GM18909 (cell line): ENCODE data around the gene DNAJC25.

Experiments used
- ATAC-seq: cut with Tn5 transposase; IDR thresholded peaks from one replicate; pipeline ENCODE4 v1.9.1; 2021; ENCODE audit warnings: mild to moderate bottlenecking; ENCODE audit not compliant: unreplicated experiment, poor library complexity

DNAJC25 gene

GRCh38 chr9:111622626-111623025, 8.5 kb upstream of the DNAJC25 start:
- no peak for ATAC-seq

DNA sequence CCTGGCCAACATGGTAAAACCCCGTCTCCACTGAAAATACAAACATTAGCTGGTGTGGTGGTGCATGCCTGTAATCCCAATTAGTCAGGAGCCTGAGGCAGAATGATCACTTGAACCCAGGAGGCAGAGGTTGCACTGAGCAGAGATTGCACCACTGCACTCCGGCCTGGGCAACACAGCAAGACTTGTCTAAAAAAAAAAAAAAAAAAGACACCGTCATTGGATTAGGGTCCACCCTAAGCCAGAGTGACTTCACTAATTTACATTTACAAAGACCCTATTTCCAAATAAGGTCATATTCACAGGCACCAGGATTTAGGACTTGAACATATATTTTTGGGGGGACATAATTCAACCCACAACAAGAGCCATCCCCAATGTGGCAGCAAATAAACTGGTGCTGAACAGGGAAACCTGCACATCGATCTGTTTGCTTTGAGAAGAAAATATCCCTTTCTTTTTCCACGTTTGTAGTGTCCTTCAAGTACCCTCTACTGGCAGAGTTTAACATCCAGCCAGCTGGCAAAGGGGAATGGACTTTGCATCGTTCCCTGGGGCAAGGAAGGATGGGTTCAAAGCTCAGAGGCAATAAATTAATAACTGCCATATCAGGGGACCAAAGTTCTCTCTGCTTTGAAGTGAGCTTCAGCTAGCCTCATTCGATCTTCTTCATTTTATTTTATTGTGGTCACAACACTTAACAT, 3.7 kb upstream of the DNAJC25 start:
- no peak for ATAC-seq

- ATAC-seq: no peak
These were observed 2.7 kb upstream of the DNAJC25 start for GRCh38 chr9:111628411-111628810.

GRCh38 chr9:111630182-111630963, 761 bp upstream of the DNAJC25 start:
- ATAC-seq: peak; percentile 30

DNA sequence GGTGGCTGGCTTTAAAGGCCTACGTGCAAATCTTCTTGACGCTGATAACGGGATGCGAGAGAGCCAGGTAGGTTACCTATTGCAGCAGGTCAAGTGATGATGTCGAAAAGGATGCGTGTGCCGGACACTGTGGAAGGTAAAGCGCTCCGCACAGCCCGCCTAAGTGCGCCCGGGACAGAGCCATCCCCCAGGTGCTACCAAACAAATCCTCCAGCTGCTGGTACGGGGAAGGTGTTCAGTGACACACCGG, 245 bp upstream of the DNAJC25 start:
- ATAC-seq: no peak

DNA sequence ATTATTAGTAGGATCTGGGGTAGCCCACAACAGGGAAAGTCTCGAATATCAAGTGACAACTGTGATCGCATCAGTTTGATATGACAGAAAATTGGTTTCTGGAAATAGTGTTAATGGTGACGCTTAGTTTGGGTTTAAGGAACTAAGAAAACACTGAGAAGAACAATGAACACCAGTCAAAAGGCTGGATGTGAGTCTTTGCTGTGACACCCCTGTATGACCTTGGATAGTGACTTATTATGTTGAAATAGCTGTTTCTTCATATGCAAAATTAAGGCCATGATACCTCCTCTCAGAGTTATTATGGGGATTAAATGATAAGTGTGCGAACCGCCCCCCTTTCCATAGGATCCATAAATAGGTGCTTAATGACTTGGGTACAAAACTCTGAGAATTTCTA, 926 bp downstream of the DNAJC25 start:
- no peak for ATAC-seq

- no peak for ATAC-seq
These were observed 1.7 kb downstream of the DNAJC25 start for GRCh38 chr9:111632695-111633388.

DNA sequence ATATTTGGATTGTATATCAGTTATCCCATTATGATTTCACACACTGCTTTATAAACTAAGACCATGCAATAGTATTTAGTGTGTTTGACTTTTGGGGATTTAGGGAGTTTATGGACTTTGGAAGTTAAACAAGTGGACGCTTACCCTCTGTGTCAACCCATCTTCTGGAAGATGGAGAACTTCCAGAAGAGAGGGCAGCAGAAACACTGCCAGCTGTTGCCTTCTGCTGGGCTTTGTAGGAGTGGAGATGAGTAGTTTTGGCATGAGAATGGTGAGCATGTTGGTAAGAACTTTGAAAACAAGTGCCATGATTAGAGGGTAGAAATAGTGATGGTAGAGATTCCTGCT, 2.2 kb downstream of the DNAJC25 start:
- no peak for ATAC-seq

GRCh38 chr9:111634860-111635259, 3.7 kb downstream of the DNAJC25 start:
- no peak for ATAC-seq

GRCh38 chr9:111637421-111637950, 6.4 kb downstream of the DNAJC25 start:
- ATAC-seq: no peak

DNA sequence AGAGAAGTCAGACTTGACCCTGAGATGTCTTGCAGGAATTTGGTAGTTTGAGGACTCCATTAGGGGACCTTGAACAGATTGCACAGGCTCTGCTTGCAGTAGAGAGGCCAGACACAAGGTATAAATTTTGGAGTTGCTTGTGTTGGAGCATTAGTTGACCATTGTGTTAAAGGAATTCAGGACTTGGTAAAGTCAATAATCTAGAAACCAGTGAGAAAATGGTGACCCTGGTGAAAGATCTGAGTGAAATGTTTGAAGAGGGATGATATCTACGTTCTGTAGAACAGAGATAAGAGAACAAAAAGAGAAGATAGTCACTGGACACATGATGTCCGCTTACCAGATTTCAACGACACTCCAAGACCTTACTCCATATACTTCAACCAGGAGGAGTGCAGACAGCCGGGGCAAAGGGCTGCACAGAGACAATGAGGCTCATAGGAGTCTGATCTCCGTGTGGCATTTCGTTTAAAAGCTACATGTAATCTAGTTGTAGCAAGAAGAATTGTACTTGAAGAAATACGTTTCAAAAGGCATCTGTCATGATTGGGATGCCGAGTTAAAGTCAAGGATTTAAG, 13.2 kb downstream of the DNAJC25 start:
- ATAC-seq: no peak

DNA sequence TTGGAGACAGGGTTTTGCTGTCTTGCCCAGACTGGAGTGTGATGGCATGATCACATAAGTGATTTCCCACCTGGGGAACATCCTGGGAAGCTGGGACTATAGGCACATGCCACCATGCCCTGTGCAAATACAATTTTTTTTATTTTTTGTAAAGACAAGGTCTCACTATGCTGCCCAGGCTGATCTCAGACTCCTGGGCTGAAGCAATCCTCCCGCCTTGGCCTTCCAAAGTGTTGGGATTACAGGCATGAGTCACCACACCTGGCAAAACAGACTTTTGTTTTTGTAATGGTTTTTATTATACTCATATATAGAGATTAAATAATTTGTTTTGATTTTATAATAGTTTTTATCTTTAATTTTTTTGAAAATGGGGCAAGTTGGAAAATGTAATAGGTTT, 14.7 kb downstream of the DNAJC25 start:
- no peak for ATAC-seq

GRCh38 chr9:111646417-111646816, 15.3 kb downstream of the DNAJC25 start:
- no peak for ATAC-seq

DNA sequence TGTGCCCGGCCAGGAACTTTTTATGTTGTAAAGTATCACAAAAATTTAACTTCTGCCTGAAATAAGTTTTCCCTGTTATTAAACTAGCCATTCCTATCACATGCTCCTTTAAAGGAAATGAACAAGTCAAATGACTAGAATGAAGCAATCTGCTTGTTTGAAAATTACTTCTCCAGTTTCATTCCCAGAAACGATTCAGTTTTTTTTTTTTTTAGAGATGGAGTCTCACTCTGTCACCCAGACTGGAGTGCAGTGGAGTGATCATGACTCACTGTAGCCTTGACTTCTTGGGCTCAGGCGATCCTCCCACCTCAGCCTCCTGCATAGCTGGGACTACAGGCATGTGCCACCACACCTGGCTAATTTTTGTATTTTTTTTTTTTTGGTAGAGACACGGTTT, 16.9 kb downstream of the DNAJC25 start:
- no peak for ATAC-seq

DNA sequence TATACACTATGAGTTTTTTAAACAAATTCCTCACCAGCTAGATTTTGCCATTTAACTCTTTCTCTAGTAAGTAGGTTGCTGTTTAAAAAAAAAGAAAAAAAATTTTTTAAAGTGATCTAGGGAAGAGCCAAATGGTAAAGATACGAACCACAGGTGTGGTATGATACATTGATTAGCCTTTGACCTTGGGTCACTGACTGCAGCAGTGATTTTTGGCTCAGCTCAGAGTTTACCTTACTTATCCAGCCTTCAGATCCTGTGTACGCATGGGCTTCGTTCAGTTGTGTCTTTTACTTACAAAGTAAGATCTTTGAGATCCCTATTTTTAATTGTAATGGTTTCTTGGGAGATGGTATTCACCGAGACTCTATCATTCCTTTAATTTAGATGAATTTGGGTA, 17.9 kb downstream of the DNAJC25 start:
- ATAC-seq: no peak

DNA sequence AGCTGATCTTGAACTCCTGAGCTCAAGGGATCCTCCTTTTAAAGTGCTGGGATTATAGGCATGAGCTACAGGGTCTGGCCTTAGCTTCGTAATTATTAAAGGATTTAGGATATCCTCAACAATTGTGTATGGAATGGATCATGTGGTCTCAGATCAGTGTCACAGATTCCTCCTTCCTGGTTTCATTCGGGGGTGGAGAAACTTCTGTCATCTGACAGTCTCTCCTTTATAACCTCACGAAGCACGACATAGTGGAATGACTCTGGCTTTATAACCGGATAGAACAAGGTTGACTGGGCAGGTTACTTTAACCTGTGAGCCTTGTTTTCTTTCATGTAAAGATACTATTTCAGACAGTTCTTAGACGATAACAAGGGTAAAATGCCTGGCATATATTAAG, 25.9 kb downstream of the DNAJC25 start:
- ATAC-seq: no peak

DNA sequence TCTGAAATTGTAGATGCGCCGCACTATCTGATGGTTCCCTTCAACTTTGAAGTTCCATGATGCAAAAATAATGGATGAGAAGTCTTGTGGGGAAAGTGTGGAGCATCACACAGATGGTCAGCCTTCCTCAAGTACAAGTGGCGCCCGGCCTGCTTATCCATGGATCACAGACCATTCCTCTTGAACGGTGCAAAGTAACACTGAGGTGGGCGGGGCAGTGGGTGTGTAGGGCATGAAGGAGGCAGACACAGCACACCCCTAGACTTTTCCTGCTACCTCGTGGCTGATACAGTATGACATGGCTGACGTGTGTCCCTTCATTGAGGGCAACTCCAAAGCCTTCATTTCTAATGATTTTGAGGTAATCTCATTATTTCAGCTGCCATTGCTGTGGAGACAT, 27.8 kb downstream of the DNAJC25 start:
- no peak for ATAC-seq

- no peak for ATAC-seq
These were observed 28.6 kb downstream of the DNAJC25 start for GRCh38 chr9:111659691-111660090.

DNA sequence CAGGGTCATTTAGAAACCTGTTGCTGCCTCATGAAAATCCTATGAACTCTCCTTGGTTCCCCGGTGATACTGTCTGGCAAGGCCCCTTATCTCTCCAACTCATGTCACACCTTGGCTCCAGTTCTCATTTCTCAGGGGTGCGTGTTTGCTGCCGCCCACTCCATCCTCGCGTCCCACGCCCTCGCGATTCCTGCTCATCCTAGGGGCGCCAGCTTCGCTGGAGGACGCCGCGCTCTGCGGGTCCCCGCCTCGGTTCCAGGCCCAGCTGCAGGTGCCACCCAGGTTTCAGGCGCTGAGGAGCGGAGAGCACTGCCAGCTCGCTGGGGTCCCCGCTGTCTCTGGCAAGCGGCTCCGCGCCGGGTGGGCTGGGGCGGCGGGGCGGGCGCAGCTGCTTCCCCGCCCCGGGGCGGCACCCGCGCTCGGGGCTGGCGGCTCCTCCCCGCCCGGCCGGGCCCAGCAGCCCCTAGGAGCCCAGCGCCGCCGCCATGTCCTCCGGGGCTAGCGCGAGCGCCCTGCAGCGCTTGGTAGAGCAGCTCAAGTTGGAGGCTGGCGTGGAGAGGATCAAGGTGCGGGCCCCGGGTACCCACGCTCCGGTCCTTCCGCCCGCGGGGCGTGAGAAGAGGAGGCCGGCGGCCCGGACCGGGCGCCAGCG, 30.1 kb downstream of the DNAJC25 start, which contains the start of gene GNG10:
GNG10 (plus strand) TSS at position 456 of the 652 bp plus-strand sequence; CDS start at position 486, 30 bp downstream.
- ATAC-seq: peak; percentile 82

GRCh38 chr9:111661802-111662521, 30.8 kb downstream of the DNAJC25 start:
- ATAC-seq: peak; percentile 42
